Measurements from ENCODE around the gene NOL4L. TPM values are rescaled to one million over a fixed set of nuclear protein-coding genes. Genes with fewer than 3 reads are reported as not detected.
"Not testable (repeated sequence)": the region's sequence is repeated elsewhere in the genome, so short reads cannot be mapped to it uniquely, and the experiment has no call there.

Gene NOL4L
- polyA plus RNA-seq, 4 donors, result 16.0 to 97.3 (median 24.0) TPM

- FAIRE-seq, result no peak
- no peaks in the 10 kb centered on the region for H3K4me1 ChIP-seq (ENCODE audit: control insufficient read depth in 3 of 3, insufficient read depth in 2 of 3, low read depth in 1 of 3, low read length in 2 of 3)
- no peak overlapping the region for H3K4me3 ChIP-seq (ENCODE audit: low read depth in 1 of 3, low read length in 3 of 3)
- no peak overlapping the region for H3K27ac ChIP-seq (ENCODE audit: low read depth in 1 of 3, low read length in 2 of 3)
- no peaks in the 10 kb centered on the region for H3K27me3 ChIP-seq (ENCODE audit: control insufficient read depth in 3 of 3, insufficient read depth in 3 of 3, low read length in 3 of 3)
- 87 to 90% (median 88%) methylated on average over 4 of the region's 4 CpGs for WGBS, 3 donors
- no peak for DNase-seq
- no peaks in the 10 kb centered on the region for H3K36me3 ChIP-seq (ENCODE audit: control insufficient read depth in 3 of 3, insufficient read depth in 2 of 3, low read depth in 1 of 3, low read length in 3 of 3)
- no peaks in the 10 kb centered on the region for H3K9me3 ChIP-seq (ENCODE audit: control insufficient read depth in 2 of 2, insufficient read depth in 1 of 2, low read depth in 1 of 2, low read length in 1 of 2)
Measured at GRCh38 chr20:32595143-32595542, 10.0 kb upstream of the NOL4L start.

GRCh38 chr20:32594669-32595068, 9.5 kb upstream of the NOL4L start:
- not testable (repeated sequence) for H3K27ac ChIP-seq (ENCODE audit: low read depth in 1 of 3, low read length in 2 of 3); H3K4me1 ChIP-seq (ENCODE audit: control insufficient read depth in 3 of 3, insufficient read depth in 2 of 3, low read depth in 1 of 3, low read length in 2 of 3); FAIRE-seq; H3K4me3 ChIP-seq (ENCODE audit: low read depth in 1 of 3, low read length in 3 of 3); DNase-seq; H3K9me3 ChIP-seq (ENCODE audit: control insufficient read depth in 2 of 2, insufficient read depth in 1 of 2, low read depth in 1 of 2, low read length in 1 of 2); H3K36me3 ChIP-seq (ENCODE audit: control insufficient read depth in 3 of 3, insufficient read depth in 2 of 3, low read depth in 1 of 3, low read length in 3 of 3); H3K27me3 ChIP-seq (ENCODE audit: control insufficient read depth in 3 of 3, insufficient read depth in 3 of 3, low read length in 3 of 3)
- WGBS, 3 donors, result 89 to 95% (median 95%) methylated on average over 5 of the region's 5 CpGs

GRCh38 chr20:32594204-32594603, 9.1 kb upstream of the NOL4L start:
- H3K36me3 ChIP-seq (ENCODE audit: control insufficient read depth in 3 of 3, insufficient read depth in 2 of 3, low read depth in 1 of 3, low read length in 3 of 3), result no peaks in the 10 kb centered on the region
- FAIRE-seq (no peak), DNase-seq (no peak)
- H3K4me1 ChIP-seq (ENCODE audit: control insufficient read depth in 3 of 3, insufficient read depth in 2 of 3, low read depth in 1 of 3, low read length in 2 of 3), result no peaks in the 10 kb centered on the region
- H3K4me3 ChIP-seq (ENCODE audit: low read depth in 1 of 3, low read length in 3 of 3), result no peak overlapping the region
- H3K27me3 ChIP-seq (ENCODE audit: control insufficient read depth in 3 of 3, insufficient read depth in 3 of 3, low read length in 3 of 3), result peaks cover 0 to 2% (median 0%) of the 10 kb centered on the region in 3 donors
- H3K9me3 ChIP-seq (ENCODE audit: control insufficient read depth in 2 of 2, insufficient read depth in 1 of 2, low read depth in 1 of 2, low read length in 1 of 2), result no peaks in the 10 kb centered on the region
- 90 to 96% (median 92%) methylated on average over 5 of the region's 5 CpGs for WGBS, 3 donors
- no peak overlapping the region for H3K27ac ChIP-seq (ENCODE audit: low read depth in 1 of 3, low read length in 2 of 3)

GRCh38 chr20:32592616-32593015, 7.5 kb upstream of the NOL4L start:
- 86 to 97% (median 96%) methylated on average over 4 of the region's 4 CpGs for WGBS, 3 donors
- not testable (repeated sequence) for FAIRE-seq

GRCh38 chr20:32592022-32592421, 6.9 kb upstream of the NOL4L start:
- H3K4me3 ChIP-seq (ENCODE audit: low read depth in 1 of 3, low read length in 3 of 3), result no peak overlapping the region
- 77 to 91% (median 89%) methylated on average over 3 of the region's 3 CpGs for WGBS, 3 donors
- FAIRE-seq (no peak), DNase-seq (no peak)
- no peaks in the 10 kb centered on the region for H3K36me3 ChIP-seq (ENCODE audit: control insufficient read depth in 3 of 3, insufficient read depth in 2 of 3, low read depth in 1 of 3, low read length in 3 of 3)
- no peak overlapping the region for H3K27ac ChIP-seq (ENCODE audit: low read depth in 1 of 3, low read length in 2 of 3)
- no peaks in the 10 kb centered on the region for H3K4me1 ChIP-seq (ENCODE audit: control insufficient read depth in 3 of 3, insufficient read depth in 2 of 3, low read depth in 1 of 3, low read length in 2 of 3)
- H3K9me3 ChIP-seq (ENCODE audit: control insufficient read depth in 2 of 2, insufficient read depth in 1 of 2, low read depth in 1 of 2, low read length in 1 of 2), result no peaks in the 10 kb centered on the region
- H3K27me3 ChIP-seq (ENCODE audit: control insufficient read depth in 3 of 3, insufficient read depth in 3 of 3, low read length in 3 of 3), result peaks cover 0 to 5% (median 0%) of the 10 kb centered on the region in 3 donors

More at GRCh38 chr20:32592616-32593015, 7.5 kb upstream of the NOL4L start:
- H3K4me3 ChIP-seq (ENCODE audit: low read depth in 1 of 3, low read length in 3 of 3); DNase-seq; H3K9me3 ChIP-seq (ENCODE audit: control insufficient read depth in 2 of 2, insufficient read depth in 1 of 2, low read depth in 1 of 2, low read length in 1 of 2); H3K27ac ChIP-seq (ENCODE audit: low read depth in 1 of 3, low read length in 2 of 3); H3K27me3 ChIP-seq (ENCODE audit: control insufficient read depth in 3 of 3, insufficient read depth in 3 of 3, low read length in 3 of 3); H3K4me1 ChIP-seq (ENCODE audit: control insufficient read depth in 3 of 3, insufficient read depth in 2 of 3, low read depth in 1 of 3, low read length in 2 of 3); H3K36me3 ChIP-seq (ENCODE audit: control insufficient read depth in 3 of 3, insufficient read depth in 2 of 3, low read depth in 1 of 3, low read length in 3 of 3): not testable (repeated sequence)

GRCh38 chr20:32589769-32590168, 4.6 kb upstream of the NOL4L start:
- FAIRE-seq, result no peak
- 72 to 76% (median 76%) methylated on average over 5 of the region's 5 CpGs for WGBS, 3 donors
- Histone ChIP-seq H3K27ac (ENCODE audit: low read depth in 1 of 3, low read length in 2 of 3) (no peak overlapping the region), H3K27me3 (ENCODE audit: control insufficient read depth in 3 of 3, insufficient read depth in 3 of 3, low read length in 3 of 3) (peaks cover 0 to 19% (median 2%) of the 10 kb centered on the region in 3 donors), H3K4me1 (ENCODE audit: control insufficient read depth in 3 of 3, insufficient read depth in 2 of 3, low read depth in 1 of 3, low read length in 2 of 3) (peaks cover 0 to 4% (median 0%) of the 10 kb centered on the region in 3 donors), H3K4me3 (ENCODE audit: low read depth in 1 of 3, low read length in 3 of 3) (no peak overlapping the region), H3K9me3 (ENCODE audit: control insufficient read depth in 2 of 2, insufficient read depth in 1 of 2, low read depth in 1 of 2, low read length in 1 of 2) (no peaks in the 10 kb centered on the region), H3K36me3 (ENCODE audit: control insufficient read depth in 3 of 3, insufficient read depth in 2 of 3, low read depth in 1 of 3, low read length in 3 of 3) (no peaks in the 10 kb centered on the region)
- DNase-seq, result no peak

- WGBS, 3 donors, result 65 to 82% (median 78%) methylated on average over 5 of the region's 5 CpGs
- DNase-seq, result no peak
Measured at GRCh38 chr20:32589256-32589655, 4.1 kb upstream of the NOL4L start.

GRCh38 chr20:32588040-32588439, 2.9 kb upstream of the NOL4L start:
- DNase-seq, result no peak
- FAIRE-seq, result no peak
- no peak overlapping the region for H3K27ac ChIP-seq (ENCODE audit: low read depth in 1 of 3, low read length in 2 of 3)
- no peaks in the 10 kb centered on the region for H3K9me3 ChIP-seq (ENCODE audit: control insufficient read depth in 2 of 2, insufficient read depth in 1 of 2, low read depth in 1 of 2, low read length in 1 of 2)
- no peak overlapping the region for H3K4me3 ChIP-seq (ENCODE audit: low read depth in 1 of 3, low read length in 3 of 3)
- H3K4me1 ChIP-seq (ENCODE audit: control insufficient read depth in 3 of 3, insufficient read depth in 2 of 3, low read depth in 1 of 3, low read length in 2 of 3), result peaks cover 0 to 4% (median 0%) of the 10 kb centered on the region in 3 donors
- peaks cover 0 to 19% (median 2%) of the 10 kb centered on the region in 3 donors for H3K27me3 ChIP-seq (ENCODE audit: control insufficient read depth in 3 of 3, insufficient read depth in 3 of 3, low read length in 3 of 3)
- WGBS, 3 donors, result 78 to 82% (median 81%) methylated on average over 5 of the region's 5 CpGs
- no peaks in the 10 kb centered on the region for H3K36me3 ChIP-seq (ENCODE audit: control insufficient read depth in 3 of 3, insufficient read depth in 2 of 3, low read depth in 1 of 3, low read length in 3 of 3)

More at GRCh38 chr20:32589256-32589655, 4.1 kb upstream of the NOL4L start:
- no peak for FAIRE-seq
- peaks cover 0 to 4% (median 0%) of the 10 kb centered on the region in 3 donors for H3K4me1 ChIP-seq (ENCODE audit: control insufficient read depth in 3 of 3, insufficient read depth in 2 of 3, low read depth in 1 of 3, low read length in 2 of 3)
- H3K27me3 ChIP-seq (ENCODE audit: control insufficient read depth in 3 of 3, insufficient read depth in 3 of 3, low read length in 3 of 3), result peaks cover 0 to 19% (median 2%) of the 10 kb centered on the region in 3 donors
- no peaks in the 10 kb centered on the region for H3K9me3 ChIP-seq (ENCODE audit: control insufficient read depth in 2 of 2, insufficient read depth in 1 of 2, low read depth in 1 of 2, low read length in 1 of 2)
- no peaks in the 10 kb centered on the region for H3K36me3 ChIP-seq (ENCODE audit: control insufficient read depth in 3 of 3, insufficient read depth in 2 of 3, low read depth in 1 of 3, low read length in 3 of 3)
- no peak overlapping the region for H3K27ac ChIP-seq (ENCODE audit: low read depth in 1 of 3, low read length in 2 of 3)
- no peak overlapping the region for H3K4me3 ChIP-seq (ENCODE audit: low read depth in 1 of 3, low read length in 3 of 3)

GRCh38 chr20:32586291-32586690, 1.2 kb upstream of the NOL4L start:
- H3K9me3 ChIP-seq (ENCODE audit: control insufficient read depth in 2 of 2, insufficient read depth in 1 of 2, low read depth in 1 of 2, low read length in 1 of 2), result no peaks in the 10 kb centered on the region
- FAIRE-seq (no peak), DNase-seq (no peak)
- no peaks in the 10 kb centered on the region for H3K36me3 ChIP-seq (ENCODE audit: control insufficient read depth in 3 of 3, insufficient read depth in 2 of 3, low read depth in 1 of 3, low read length in 3 of 3)
- WGBS, 3 donors, result 50 to 65% (median 55%) methylated on average over 8 of the region's 8 CpGs
- peaks cover 0 to 19% (median 0%) of the 10 kb centered on the region in 3 donors for H3K4me1 ChIP-seq (ENCODE audit: control insufficient read depth in 3 of 3, insufficient read depth in 2 of 3, low read depth in 1 of 3, low read length in 2 of 3)
- no peak overlapping the region for H3K27ac ChIP-seq (ENCODE audit: low read depth in 1 of 3, low read length in 2 of 3)
- peaks cover 0 to 19% (median 2%) of the 10 kb centered on the region in 3 donors for H3K27me3 ChIP-seq (ENCODE audit: control insufficient read depth in 3 of 3, insufficient read depth in 3 of 3, low read length in 3 of 3)
- no peak overlapping the region for H3K4me3 ChIP-seq (ENCODE audit: low read depth in 1 of 3, low read length in 3 of 3)
